ENCODE measurements around the gene GREB1. TPM values are rescaled to one million over a fixed set of nuclear protein-coding genes. Genes with fewer than 3 reads are reported as not detected.

Gene GREB1
- polyA plus RNA-seq, 1 of the 3 experiments (the other 2 are of a cell fraction): 2.9 TPM

DNA sequence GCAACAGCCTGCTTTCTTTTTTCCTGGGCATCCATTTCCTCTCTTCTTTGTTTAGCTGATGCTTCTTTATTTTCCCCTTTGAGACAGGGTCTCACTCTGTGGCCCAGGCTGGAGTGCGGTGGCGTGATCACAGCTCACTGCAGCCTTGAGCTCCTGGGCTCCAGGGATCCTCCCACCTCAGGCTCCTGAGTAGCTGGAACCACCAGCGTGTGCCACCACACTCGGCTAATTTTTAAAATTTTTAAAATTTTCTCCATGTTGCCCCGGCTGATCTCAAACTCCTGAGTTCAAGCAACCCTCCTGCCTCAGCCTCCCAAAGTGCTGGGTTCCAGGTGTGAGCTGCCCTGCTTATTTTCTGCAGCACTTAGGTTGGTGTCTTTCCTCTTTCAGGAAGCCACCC lies 77.4 kb downstream of the GREB1 start (continued):
- TF ChIP-seq, protein P1, sequence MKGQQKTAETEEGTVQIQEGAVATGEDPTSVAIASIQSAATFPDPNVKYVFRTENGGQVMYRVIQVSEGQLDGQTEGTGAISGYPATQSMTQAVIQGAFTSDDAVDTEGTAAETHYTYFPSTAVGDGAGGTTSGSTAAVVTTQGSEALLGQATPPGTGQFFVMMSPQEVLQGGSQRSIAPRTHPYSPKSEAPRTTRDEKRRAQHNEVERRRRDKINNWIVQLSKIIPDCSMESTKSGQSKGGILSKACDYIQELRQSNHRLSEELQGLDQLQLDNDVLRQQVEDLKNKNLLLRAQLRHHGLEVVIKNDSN (IDR thresholded peaks at IDR 0.05; ENCODE audit: borderline replicate concordance, low read depth): no peak
- TF ChIP-seq SIN3A (IDR thresholded peaks at IDR 0.05; ENCODE audit: borderline replicate concordance, low read depth, low read length) (no peak), GATA2 (CRISPR knock-in tag; IDR thresholded peaks at IDR 0.05) (no peak), FOXJ3 (CRISPR knock-in tag; IDR thresholded peaks at IDR 0.05) (no peak), MXI1 (IDR thresholded peaks at IDR 0.05; ENCODE audit: low read depth, low read length) (no peak)
- TF ChIP-seq, protein P2, sequence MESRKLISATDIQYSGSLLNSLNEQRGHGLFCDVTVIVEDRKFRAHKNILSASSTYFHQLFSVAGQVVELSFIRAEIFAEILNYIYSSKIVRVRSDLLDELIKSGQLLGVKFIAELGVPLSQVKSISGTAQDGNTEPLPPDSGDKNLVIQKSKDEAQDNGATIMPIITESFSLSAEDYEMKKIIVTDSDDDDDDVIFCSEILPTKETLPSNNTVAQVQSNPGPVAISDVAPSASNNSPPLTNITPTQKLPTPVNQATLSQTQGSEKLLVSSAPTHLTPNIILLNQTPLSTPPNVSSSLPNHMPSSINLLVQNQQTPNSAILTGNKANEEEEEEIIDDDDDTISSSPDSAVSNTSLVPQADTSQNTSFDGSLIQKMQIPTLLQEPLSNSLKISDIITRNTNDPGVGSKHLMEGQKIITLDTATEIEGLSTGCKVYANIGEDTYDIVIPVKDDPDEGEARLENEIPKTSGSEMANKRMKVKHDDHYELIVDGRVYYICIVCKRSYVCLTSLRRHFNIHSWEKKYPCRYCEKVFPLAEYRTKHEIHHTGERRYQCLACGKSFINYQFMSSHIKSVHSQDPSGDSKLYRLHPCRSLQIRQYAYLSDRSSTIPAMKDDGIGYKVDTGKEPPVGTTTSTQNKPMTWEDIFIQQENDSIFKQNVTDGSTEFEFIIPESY (IDR thresholded peaks at IDR 0.05; ENCODE audit: borderline replicate concordance, low read depth): no peak

- DNase-seq: no peak
- Histone ChIP-seq H3K9me2 (no peaks in the 10 kb centered on the region), H3K27me3 (ENCODE audit: insufficient read depth) (no peaks in the 10 kb centered on the region), H4K20me1 (ENCODE audit: insufficient read depth) (no peaks in the 10 kb centered on the region), H3K9me3 (no peaks in the 10 kb centered on the region), H2AFZ (ENCODE audit: low read depth) (no peak overlapping the region), H3F3A (replicated peaks; ENCODE audit: insufficient read depth) (no peaks in the 10 kb centered on the region), H3K36me3 (replicated peaks in 1 of 2; ENCODE audit: control insufficient read depth in 1 of 2, insufficient read depth in 2 of 2, low read length in 1 of 2) (peaks cover 0 to 2% of the 10 kb centered on the region in 2 experiments), H3K4me1 (ENCODE audit: control insufficient read depth in 1 of 2, insufficient read depth in 2 of 2, low read depth in 1 of 2, low read length in 1 of 2) (no peaks in the 10 kb centered on the region), H3K4me3 (ENCODE audit: low read depth in 2 of 2, low read length in 1 of 2) (no peak overlapping the region), H3K79me2 (ENCODE audit: insufficient read depth) (no peaks in the 10 kb centered on the region), H3K4me2 (no peak overlapping the region), H3K27ac (ENCODE audit: low read depth in 2 of 2, low read length in 1 of 2) (no peak overlapping the region), H3K9ac (no peak overlapping the region)
- ChIA-PET CTCF (interaction anchor here (0.9 to 1.4 kb wide), 3 partner anchors 28 to 80 kb away, joined by 3 to 5 read pairs (median 5); no protein-coding TSS in a partner anchor), POLR2A (no interaction called here)
- WGBS (ENCODE audit: low lambda C conversion rate): 88% methylated on average over 18 of the region's 20 CpGs
- TF ChIP-seq, protein P3, sequence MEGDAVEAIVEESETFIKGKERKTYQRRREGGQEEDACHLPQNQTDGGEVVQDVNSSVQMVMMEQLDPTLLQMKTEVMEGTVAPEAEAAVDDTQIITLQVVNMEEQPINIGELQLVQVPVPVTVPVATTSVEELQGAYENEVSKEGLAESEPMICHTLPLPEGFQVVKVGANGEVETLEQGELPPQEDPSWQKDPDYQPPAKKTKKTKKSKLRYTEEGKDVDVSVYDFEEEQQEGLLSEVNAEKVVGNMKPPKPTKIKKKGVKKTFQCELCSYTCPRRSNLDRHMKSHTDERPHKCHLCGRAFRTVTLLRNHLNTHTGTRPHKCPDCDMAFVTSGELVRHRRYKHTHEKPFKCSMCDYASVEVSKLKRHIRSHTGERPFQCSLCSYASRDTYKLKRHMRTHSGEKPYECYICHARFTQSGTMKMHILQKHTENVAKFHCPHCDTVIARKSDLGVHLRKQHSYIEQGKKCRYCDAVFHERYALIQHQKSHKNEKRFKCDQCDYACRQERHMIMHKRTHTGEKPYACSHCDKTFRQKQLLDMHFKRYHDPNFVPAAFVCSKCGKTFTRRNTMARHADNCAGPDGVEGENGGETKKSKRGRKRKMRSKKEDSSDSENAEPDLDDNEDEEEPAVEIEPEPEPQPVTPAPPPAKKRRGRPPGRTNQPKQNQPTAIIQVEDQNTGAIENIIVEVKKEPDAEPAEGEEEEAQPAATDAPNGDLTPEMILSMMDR (IDR thresholded peaks at IDR 0.05): no peak
- TF ChIP-seq RFX5 (IDR thresholded peaks at IDR 0.05; ENCODE audit: low read length): no peak
- TF ChIP-seq POLR2AphosphoS5 (IDR thresholded peaks at IDR 0.05; ENCODE audit: low read depth, low read length): no peak
- TF ChIP-seq NFIC (IDR thresholded peaks at IDR 0.05; ENCODE audit: borderline replicate concordance): no peak
- no peak for TF ChIP-seq YY1 (IDR thresholded peaks at IDR 0.05; ENCODE audit: low read depth)
- TF ChIP-seq EZH2phosphoT487 (IDR thresholded peaks at IDR 0.05; ENCODE audit: borderline replicate concordance, low read depth): no peak
- TF ChIP-seq RXRA (IDR thresholded peaks at IDR 0.05; ENCODE audit: borderline replicate concordance, low read depth): no peak
- no peak for TF ChIP-seq MAX (IDR thresholded peaks at IDR 0.05; ENCODE audit: low read depth)
- no peak for TF ChIP-seq TEAD4 (IDR thresholded peaks at IDR 0.05; ENCODE audit: borderline replicate concordance, insufficient read depth)
- no peak for TF ChIP-seq TCF12 (IDR thresholded peaks at IDR 0.05)
- TF ChIP-seq ELF1 (IDR thresholded peaks at IDR 0.05): no peak
- TF ChIP-seq NRF1 (IDR thresholded peaks at IDR 0.05; ENCODE audit: low read depth, low read length): no peak
- no peak for TF ChIP-seq FOXJ3 (CRISPR knock-in tag; IDR thresholded peaks at IDR 0.05)
- TF ChIP-seq, protein P4, sequence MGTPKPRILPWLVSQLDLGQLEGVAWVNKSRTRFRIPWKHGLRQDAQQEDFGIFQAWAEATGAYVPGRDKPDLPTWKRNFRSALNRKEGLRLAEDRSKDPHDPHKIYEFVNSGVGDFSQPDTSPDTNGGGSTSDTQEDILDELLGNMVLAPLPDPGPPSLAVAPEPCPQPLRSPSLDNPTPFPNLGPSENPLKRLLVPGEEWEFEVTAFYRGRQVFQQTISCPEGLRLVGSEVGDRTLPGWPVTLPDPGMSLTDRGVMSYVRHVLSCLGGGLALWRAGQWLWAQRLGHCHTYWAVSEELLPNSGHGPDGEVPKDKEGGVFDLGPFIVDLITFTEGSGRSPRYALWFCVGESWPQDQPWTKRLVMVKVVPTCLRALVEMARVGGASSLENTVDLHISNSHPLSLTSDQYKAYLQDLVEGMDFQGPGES (IDR thresholded peaks at IDR 0.05; ENCODE audit: low read depth, low read length): no peak
- TF ChIP-seq RAD21 (IDR thresholded peaks at IDR 0.05; ENCODE audit: low read length): no peak
- no peak for TF ChIP-seq SMC3 (IDR thresholded peaks at IDR 0.05; ENCODE audit: low read depth, low read length)
- TF ChIP-seq TAF1 (IDR thresholded peaks at IDR 0.05; ENCODE audit: borderline replicate concordance, low read depth, low read length): no peak
- TF ChIP-seq RCOR1 (IDR thresholded peaks at IDR 0.05; ENCODE audit: low read length): no peak
Observed at GRCh38 chr2:11612553-11613215, 78.8 kb downstream of the GREB1 start.
